SH-SY5Y (cell line): ENCODE results near the gene FLVCR1.

Source experiments
- GATA2 ChIP-seq: IDR thresholded peaks from 2 replicates; pipeline ENCODE4 v1.6.1; 2011; ENCODE audit warnings: mild to moderate bottlenecking, low read depth, low read length
- GATA3 ChIP-seq: IDR thresholded peaks from 2 replicates; pipeline ENCODE4 v1.6.1; 2011; ENCODE audit warnings: low read depth, mild to moderate bottlenecking, low read length, moderate library complexity

- TF ChIP-seq GATA2 = no peak
- no peak for TF ChIP-seq GATA3
Observed at GRCh38 chr1:212816567-212817278, 41.4 kb upstream of the FLVCR1 start.
